Adrenal gland (tissue), 5 donors: ENCODE results near the gene DYNLT2B.

Experiments
- POLR2A ChIP-seq, 2 donors: fragments of 450-650 bp; IDR thresholded peaks; one replicate each; pipeline ENCODE4 v1.6.1; 2017; ENCODE audit warnings: antibody characterized with exemption in 2 of 2, mild to moderate bottlenecking in 2 of 2, moderate library complexity in 1 of 2
- TF ChIP-seq, protein P1 (sequence below), 6 experiments: fragments of 450-650 bp in 4 of 6; fragments of 200-600 bp in 2 of 6; sonication (generic) in 1 of 6; IDR thresholded peaks; 1 replicate in 5 of 6; 2 replicates in 1 of 6; pipeline versions ENCODE4 v1.5.1 to v1.8.0; 2016 to 2021; ENCODE audit warnings: antibody characterized with exemption in 6 of 6, mild to moderate bottlenecking in 2 of 6, moderate library complexity in 1 of 6
- donor health status: DM: no; HTN: no; CAD: no.

- TF ChIP-seq, protein P1, sequence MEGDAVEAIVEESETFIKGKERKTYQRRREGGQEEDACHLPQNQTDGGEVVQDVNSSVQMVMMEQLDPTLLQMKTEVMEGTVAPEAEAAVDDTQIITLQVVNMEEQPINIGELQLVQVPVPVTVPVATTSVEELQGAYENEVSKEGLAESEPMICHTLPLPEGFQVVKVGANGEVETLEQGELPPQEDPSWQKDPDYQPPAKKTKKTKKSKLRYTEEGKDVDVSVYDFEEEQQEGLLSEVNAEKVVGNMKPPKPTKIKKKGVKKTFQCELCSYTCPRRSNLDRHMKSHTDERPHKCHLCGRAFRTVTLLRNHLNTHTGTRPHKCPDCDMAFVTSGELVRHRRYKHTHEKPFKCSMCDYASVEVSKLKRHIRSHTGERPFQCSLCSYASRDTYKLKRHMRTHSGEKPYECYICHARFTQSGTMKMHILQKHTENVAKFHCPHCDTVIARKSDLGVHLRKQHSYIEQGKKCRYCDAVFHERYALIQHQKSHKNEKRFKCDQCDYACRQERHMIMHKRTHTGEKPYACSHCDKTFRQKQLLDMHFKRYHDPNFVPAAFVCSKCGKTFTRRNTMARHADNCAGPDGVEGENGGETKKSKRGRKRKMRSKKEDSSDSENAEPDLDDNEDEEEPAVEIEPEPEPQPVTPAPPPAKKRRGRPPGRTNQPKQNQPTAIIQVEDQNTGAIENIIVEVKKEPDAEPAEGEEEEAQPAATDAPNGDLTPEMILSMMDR (IDR thresholded peaks at IDR 0.05): no peak
- TF ChIP-seq POLR2A (IDR thresholded peaks at IDR 0.05): no peak
Observed at GRCh38 chr3:196254376-196255283, 63.4 kb downstream of the DYNLT2B start.
